HG02885 (cell line): Measurements from ENCODE around the gene FOXI1.
"Not testable (repeated sequence)": the region's sequence is repeated elsewhere in the genome, so short reads cannot be mapped to it uniquely, and the experiment has no call there.

Source experiments
- ATAC-seq: cut with Tn5 transposase; IDR thresholded peaks from one replicate; pipeline ENCODE4 v1.9.1; 2021; ENCODE audit warnings: mild to moderate bottlenecking; ENCODE audit not compliant: unreplicated experiment, poor library complexity

Gene FOXI1

GRCh38 chr5:170087168-170087817, 18.4 kb upstream of the FOXI1 start:
- ATAC-seq = no peak

- ATAC-seq = no peak
Observed at GRCh38 chr5:170092455-170093101, 13.1 kb upstream of the FOXI1 start.

GRCh38 chr5:170094329-170094728, 11.4 kb upstream of the FOXI1 start:
- ATAC-seq = not testable (repeated sequence)

GRCh38 chr5:170095646-170096045, 10.1 kb upstream of the FOXI1 start:
- no peak for ATAC-seq

GRCh38 chr5:170097934-170098333, 7.8 kb upstream of the FOXI1 start:
- ATAC-seq = no peak

GRCh38 chr5:170100066-170100943, 5.4 kb upstream of the FOXI1 start:
- ATAC-seq = peak; percentile 72

- ATAC-seq = no peak
Observed at GRCh38 chr5:170103447-170103846, 2.2 kb upstream of the FOXI1 start.

GRCh38 chr5:170104299-170104698, 1.4 kb upstream of the FOXI1 start:
- ATAC-seq = no peak

- no peak for ATAC-seq
Observed at GRCh38 chr5:170104710-170105109, 987 bp upstream of the FOXI1 start.

GRCh38 chr5:170107674-170108073, 2.0 kb downstream of the FOXI1 start:
- no peak for ATAC-seq

GRCh38 chr5:170108266-170108785, 2.6 kb downstream of the FOXI1 start:
- ATAC-seq = no peak

- no peak for ATAC-seq
Observed at GRCh38 chr5:170109059-170110031, 3.6 kb downstream of the FOXI1 start.

- ATAC-seq = no peak
Observed at GRCh38 chr5:170110403-170111087, 4.8 kb downstream of the FOXI1 start.

- no peak for ATAC-seq
Observed at GRCh38 chr5:170111088-170111785, 5.5 kb downstream of the FOXI1 start.

- ATAC-seq = no peak
Observed at GRCh38 chr5:170112876-170113521, 7.3 kb downstream of the FOXI1 start.

- no peak for ATAC-seq
Observed at GRCh38 chr5:170113522-170113900, 7.8 kb downstream of the FOXI1 start.

- no peak for ATAC-seq
Observed at GRCh38 chr5:170114271-170114670, 8.6 kb downstream of the FOXI1 start.

GRCh38 chr5:170115925-170116324, 10.2 kb downstream of the FOXI1 start:
- ATAC-seq = no peak
